ENCODE measurements around the gene ZBTB40. TPM values are rescaled to one million over a fixed set of nuclear protein-coding genes. Genes with fewer than 3 reads are reported as not detected.

ZBTB40 gene
- total RNA-seq, 1 experiment from 2014 or later = 17.0 TPM

- DNase-seq = no peak
- Histone ChIP-seq H3K4me3 (ENCODE audit: insufficient read depth, low read depth, low read length) (no peak overlapping the region), H3K36me3 (replicated peaks; ENCODE audit: control insufficient read depth, insufficient read depth, low read length) (no peaks in the 10 kb centered on the region), H3K27me3 (ENCODE audit: control insufficient read depth, insufficient read depth, low read length) (peaks cover 9% of the 10 kb centered on the region)
Measured at GRCh38 chr1:22569269-22569668, 117.6 kb downstream of the ZBTB40 start.

GRCh38 chr1:22570140-22570909 lies 118.7 kb downstream of the ZBTB40 start:
- no peak overlapping the region for H3K4me3 ChIP-seq (ENCODE audit: insufficient read depth, low read depth, low read length)
- DNase-seq = no peak
- H3K36me3 ChIP-seq (replicated peaks; ENCODE audit: control insufficient read depth, insufficient read depth, low read length) = no peaks in the 10 kb centered on the region
- H3K27me3 ChIP-seq (ENCODE audit: control insufficient read depth, insufficient read depth, low read length) = no peaks in the 10 kb centered on the region; the same call in 1 of the 2 replicates

GRCh38 chr1:22572818-22573217 lies 121.2 kb downstream of the ZBTB40 start:
- Histone ChIP-seq H3K4me3 (ENCODE audit: insufficient read depth, low read depth, low read length) (no peak overlapping the region), H3K27me3 (ENCODE audit: control insufficient read depth, insufficient read depth, low read length) (no peaks in the 10 kb centered on the region), H3K36me3 (replicated peaks; ENCODE audit: control insufficient read depth, insufficient read depth, low read length) (no peaks in the 10 kb centered on the region)
- no peak for DNase-seq

- Histone ChIP-seq H3K27me3 (ENCODE audit: control insufficient read depth, insufficient read depth, low read length) (no peaks in the 10 kb centered on the region), H3K36me3 (replicated peaks; ENCODE audit: control insufficient read depth, insufficient read depth, low read length) (no peaks in the 10 kb centered on the region; the same call in 1 of the 2 replicates), H3K4me3 (ENCODE audit: insufficient read depth, low read depth, low read length) (no peak overlapping the region)
- no peak for DNase-seq
Measured at GRCh38 chr1:22573237-22573636, 121.6 kb downstream of the ZBTB40 start.

GRCh38 chr1:22575532-22576149 lies 124.0 kb downstream of the ZBTB40 start:
- Histone ChIP-seq H3K27me3 (ENCODE audit: control insufficient read depth, insufficient read depth, low read length) (no peaks in the 10 kb centered on the region), H3K36me3 (replicated peaks; ENCODE audit: control insufficient read depth, insufficient read depth, low read length) (no peaks in the 10 kb centered on the region; the same call in 1 of the 2 replicates), H3K4me3 (ENCODE audit: insufficient read depth, low read depth, low read length) (no peak overlapping the region)
- DNase-seq = no peak

GRCh38 chr1:22576150-22576544 lies 124.5 kb downstream of the ZBTB40 start:
- DNase-seq = no peak
- Histone ChIP-seq H3K27me3 (ENCODE audit: control insufficient read depth, insufficient read depth, low read length) (no peaks in the 10 kb centered on the region), H3K4me3 (ENCODE audit: insufficient read depth, low read depth, low read length) (no peak overlapping the region), H3K36me3 (replicated peaks; ENCODE audit: control insufficient read depth, insufficient read depth, low read length) (no peaks in the 10 kb centered on the region; the same call in 1 of the 2 replicates)

GRCh38 chr1:22576617-22577016 lies 125.0 kb downstream of the ZBTB40 start:
- Histone ChIP-seq H3K27me3 (ENCODE audit: control insufficient read depth, insufficient read depth, low read length) (no peaks in the 10 kb centered on the region), H3K4me3 (ENCODE audit: insufficient read depth, low read depth, low read length) (no peak overlapping the region), H3K36me3 (replicated peaks; ENCODE audit: control insufficient read depth, insufficient read depth, low read length) (no peaks in the 10 kb centered on the region; the same call in 1 of the 2 replicates)
- no peak for DNase-seq

- Histone ChIP-seq H3K36me3 (replicated peaks; ENCODE audit: control insufficient read depth, insufficient read depth, low read length) (no peaks in the 10 kb centered on the region; the same call in 1 of the 2 replicates), H3K27me3 (ENCODE audit: control insufficient read depth, insufficient read depth, low read length) (no peaks in the 10 kb centered on the region), H3K4me3 (ENCODE audit: insufficient read depth, low read depth, low read length) (no peak overlapping the region)
- no peak for DNase-seq
Measured at GRCh38 chr1:22578732-22579361, 127.2 kb downstream of the ZBTB40 start.

- H3K27me3 ChIP-seq (ENCODE audit: control insufficient read depth, insufficient read depth, low read length) = no peaks in the 10 kb centered on the region
- DNase-seq = no peak
- no peak overlapping the region for H3K4me3 ChIP-seq (ENCODE audit: insufficient read depth, low read depth, low read length)
- H3K36me3 ChIP-seq (replicated peaks; ENCODE audit: control insufficient read depth, insufficient read depth, low read length) = no peaks in the 10 kb centered on the region; the same call in 1 of the 2 replicates
Measured at GRCh38 chr1:22579541-22580155, 128.0 kb downstream of the ZBTB40 start.

Other genes with a start within 250 kb of the ZBTB40 start
- gene EPHA8, start 111.6 kb downstream of the ZBTB40 start, total RNA-seq (2014; rRNA removed; shearing (Covaris generic)) = 4.8 and 5.1 TPM in 2 replicates
- gene C1QA, start 184.8 kb downstream of the ZBTB40 start, total RNA-seq (2014; rRNA removed; shearing (Covaris generic)) = not detected in 2 replicates
- gene C1QC, start 191.8 kb downstream of the ZBTB40 start, total RNA-seq (2014; rRNA removed; shearing (Covaris generic)) = not detected in 2 replicates
- not detected in 2 replicates for gene C1QB, start 201.4 kb downstream of the ZBTB40 start, total RNA-seq (2014; rRNA removed; shearing (Covaris generic))

Measured in H7 (cell line).